ENCODE results near the gene MPHOSPH9.
A peak's percentile ranks its signal among the peaks of the same experiment; 100 is the strongest.

MPHOSPH9 gene, protein sequence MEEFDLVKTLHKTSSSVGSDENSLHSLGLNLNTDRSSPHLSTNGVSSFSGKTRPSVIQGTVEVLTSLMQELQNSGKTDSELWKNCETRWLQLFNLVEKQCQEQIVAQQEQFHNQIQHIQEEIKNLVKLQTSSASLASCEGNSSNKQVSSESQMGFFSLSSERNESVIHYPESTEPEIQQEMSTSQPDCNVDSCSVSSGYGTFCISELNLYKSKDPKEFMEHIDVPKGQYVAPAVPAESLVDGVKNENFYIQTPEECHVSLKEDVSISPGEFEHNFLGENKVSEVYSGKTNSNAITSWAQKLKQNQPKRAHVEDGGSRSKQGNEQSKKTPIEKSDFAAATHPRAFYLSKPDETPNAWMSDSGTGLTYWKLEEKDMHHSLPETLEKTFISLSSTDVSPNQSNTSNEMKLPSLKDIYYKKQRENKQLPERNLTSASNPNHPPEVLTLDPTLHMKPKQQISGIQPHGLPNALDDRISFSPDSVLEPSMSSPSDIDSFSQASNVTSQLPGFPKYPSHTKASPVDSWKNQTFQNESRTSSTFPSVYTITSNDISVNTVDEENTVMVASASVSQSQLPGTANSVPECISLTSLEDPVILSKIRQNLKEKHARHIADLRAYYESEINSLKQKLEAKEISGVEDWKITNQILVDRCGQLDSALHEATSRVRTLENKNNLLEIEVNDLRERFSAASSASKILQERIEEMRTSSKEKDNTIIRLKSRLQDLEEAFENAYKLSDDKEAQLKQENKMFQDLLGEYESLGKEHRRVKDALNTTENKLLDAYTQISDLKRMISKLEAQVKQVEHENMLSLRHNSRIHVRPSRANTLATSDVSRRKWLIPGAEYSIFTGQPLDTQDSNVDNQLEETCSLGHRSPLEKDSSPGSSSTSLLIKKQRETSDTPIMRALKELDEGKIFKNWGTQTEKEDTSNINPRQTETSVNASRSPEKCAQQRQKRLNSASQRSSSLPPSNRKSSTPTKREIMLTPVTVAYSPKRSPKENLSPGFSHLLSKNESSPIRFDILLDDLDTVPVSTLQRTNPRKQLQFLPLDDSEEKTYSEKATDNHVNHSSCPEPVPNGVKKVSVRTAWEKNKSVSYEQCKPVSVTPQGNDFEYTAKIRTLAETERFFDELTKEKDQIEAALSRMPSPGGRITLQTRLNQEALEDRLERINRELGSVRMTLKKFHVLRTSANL

DNA sequence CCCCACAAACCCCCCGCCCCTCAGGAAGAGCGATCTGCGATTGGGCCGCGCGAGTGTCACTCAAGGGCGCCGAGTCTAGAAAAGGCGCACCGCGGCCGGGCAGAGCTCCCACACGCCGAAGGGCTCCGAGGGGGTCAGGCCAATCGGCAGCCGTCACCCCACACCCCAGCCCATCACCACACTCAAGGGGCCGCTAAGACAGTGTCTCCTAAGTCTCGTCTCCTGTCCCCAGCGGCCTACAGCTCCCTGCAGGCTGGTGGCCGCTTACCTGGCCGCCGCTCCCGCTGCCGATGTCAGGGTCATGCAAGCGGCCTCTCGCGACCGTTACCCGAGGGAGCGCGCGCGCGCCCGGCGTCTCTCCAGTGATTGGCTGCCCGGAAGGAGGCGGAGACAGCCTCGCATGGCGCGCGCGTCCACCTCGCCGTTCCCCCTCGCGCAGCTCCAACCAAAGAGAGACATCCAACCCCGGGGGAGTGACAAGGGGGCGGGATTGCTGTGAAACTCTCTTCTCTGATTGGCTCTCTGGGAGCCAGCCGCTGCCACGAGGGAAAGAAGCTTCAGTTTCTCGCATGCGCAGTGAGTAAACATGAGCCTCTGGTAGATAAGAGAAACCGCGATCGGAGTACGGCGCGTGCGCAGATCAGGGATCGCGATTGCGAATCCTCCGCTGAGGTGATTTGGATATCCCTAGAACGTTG lies at the start of gene MPHOSPH9, which contains the start of gene MTRFR:
Gene MPHOSPH9, minus strand, starts transcription at position 335 of the 698 bp plus-strand sequence. CDS start 2,777 bp downstream, outside the sequence.
Gene MTRFR, plus strand, starts transcription at position 630 of the 698 bp plus-strand sequence. CDS start 20,239 bp downstream, outside the sequence.
- DNase-seq, result peak; percentile 100

DNA sequence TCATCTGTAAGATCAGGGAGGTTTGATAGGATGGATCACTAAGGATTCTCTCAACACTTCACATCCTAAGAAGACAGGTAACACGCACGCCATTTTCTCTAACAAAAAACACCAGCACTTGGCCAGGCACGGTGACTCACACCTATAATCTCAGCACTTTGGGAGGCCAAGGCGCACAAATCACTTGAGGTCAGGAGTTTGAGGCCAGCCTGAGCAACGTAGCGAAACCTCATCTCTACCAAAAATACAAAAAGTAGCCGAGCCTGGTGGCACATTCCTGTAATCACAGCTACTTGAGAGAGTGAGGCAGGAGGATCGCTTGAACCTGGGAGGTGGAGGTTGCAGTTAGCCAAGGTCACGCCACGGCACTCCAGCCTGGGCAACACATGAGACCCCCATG lies 49.2 kb upstream of the MPHOSPH9 start:
- DNase-seq, result no peak

DNA sequence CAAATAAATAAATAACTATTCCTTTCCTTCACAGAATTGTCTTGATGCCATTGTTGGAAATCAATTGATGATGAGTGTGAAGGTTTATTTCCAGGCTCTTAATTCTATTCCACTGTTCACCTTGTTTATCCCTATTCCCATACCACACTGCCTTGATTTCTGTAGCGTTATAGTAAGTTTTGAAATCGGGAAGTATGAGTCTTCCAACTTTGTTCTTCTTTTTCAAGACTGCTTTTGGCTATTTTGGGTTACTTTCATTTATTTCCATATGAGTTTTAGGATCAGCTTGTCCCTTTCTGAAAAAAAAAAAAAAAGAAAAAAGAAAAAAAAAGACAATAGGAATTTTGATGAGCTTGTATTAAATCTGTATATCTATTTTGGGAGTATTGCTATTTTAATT lies 48.0 kb upstream of the MPHOSPH9 start:
- no peak for DNase-seq

DNA sequence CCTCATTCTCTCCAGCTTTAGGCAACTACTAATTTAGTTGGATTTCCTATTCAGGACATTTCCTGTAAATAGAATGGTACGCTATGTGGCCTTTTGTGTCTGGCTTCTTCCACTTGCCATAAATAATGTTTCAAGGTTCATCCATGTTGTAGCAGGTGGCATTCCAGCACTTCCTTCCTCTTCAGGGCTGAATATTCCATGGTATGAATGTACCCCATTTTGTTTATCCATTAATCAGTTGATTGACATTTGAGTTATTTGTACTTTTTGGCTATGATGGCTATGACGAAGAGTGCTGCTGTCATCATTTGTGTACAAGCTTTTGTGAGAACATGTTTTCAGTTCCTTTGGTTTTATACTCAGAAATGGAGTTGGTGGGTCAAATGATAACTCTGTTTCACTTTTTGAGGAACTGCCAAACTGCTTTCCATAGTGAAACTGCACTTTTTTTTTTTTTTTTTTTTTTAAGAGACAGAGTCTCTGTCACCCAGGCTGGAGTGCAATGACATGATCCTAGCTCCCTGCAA lies 45.2 kb upstream of the MPHOSPH9 start:
- DNase-seq, result no peak

DNA sequence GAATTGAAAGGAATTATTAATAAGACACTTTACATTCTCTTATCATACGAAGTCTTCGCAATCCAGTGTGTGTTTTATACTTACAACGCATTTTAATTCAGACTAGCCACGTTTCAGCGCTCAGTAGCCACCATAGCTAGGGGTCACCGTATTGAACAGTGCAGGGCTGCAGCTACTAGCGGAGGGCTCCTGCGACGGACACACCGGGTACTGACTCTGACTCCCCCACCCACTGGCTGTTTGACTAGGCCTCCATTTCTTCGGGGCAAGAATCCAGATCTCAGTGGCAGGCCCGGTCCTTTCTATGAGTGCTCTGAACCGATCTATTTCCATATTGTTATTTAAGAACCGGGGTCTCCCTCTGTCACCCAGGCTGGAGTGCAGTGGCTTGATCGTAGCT lies 40.2 kb upstream of the MPHOSPH9 start:
- DNase-seq, result no peak

DNA sequence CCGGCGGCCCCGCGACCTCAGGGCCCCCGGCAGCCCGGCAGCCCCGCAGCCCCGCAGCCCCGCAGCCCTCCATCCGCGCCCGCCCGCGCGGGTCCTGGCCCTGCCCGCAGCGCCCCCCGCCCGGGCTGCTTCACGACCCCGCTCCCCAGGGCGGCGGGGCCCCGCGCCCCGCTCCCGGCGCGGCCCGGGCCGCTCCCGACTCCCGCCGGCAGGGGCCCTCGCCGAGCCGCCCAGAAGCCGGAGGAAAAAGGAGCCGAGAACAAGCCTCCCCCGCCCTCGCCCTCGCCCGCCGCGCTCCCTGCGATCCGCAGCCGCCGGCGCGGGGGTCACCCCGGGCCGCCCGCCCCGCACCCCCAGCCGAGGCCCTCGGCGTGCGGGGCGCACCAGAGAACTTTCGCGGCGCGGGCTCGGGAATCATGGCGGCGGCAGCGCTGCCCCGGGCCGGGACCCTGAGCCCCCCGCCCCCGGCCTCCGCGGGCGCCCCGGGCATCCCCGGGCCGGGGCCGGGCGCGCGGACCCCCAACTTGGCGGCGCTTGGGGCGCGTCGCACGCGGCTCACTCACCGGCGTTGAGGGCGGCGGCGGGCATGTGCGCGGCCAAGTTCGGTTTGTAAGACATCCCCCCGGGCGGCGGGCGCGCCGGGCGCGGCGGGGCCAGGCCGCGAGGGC lies 38.2 kb upstream of the MPHOSPH9 start:
- peak; percentile 80 for DNase-seq

DNA sequence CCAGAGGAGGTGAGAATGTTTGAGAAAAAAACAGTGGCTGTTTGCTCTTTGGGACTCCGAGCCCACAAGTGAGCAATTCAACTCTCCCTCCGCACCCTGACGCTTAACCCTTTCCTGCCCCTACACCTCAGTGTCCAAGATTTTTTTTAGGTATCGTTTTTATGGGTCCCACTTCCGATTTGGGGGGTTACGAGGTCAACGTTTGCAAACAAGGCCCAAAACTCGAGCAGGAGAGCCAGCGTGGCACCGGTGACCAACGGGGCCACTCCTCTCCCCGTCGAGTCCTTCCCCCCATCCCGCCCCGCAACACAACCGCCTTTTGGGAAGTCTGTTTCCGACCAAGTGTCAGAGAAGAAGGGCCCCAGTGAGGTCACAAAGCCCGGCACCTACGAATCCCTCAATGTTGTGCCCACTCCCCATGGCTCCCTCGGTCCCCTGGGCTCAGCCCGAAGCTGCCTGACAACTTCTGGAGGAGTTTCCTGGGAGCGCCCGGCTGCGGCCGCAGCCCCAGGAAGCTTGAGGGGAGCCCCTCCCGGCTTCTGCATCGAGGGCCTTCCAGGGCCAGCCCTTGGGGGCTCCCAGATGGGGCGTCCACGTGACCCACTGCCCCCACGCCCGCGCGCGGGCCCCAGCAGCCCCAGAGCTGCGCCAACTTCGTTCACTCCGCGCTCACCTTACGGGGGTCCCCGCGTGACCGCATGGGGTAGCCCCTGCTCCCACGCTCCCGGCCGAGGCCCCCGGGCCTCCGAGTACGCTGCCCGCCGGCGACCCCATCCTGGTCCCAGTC lies 37.5 kb upstream of the MPHOSPH9 start:
- DNase-seq, result peak; percentile 65

DNA sequence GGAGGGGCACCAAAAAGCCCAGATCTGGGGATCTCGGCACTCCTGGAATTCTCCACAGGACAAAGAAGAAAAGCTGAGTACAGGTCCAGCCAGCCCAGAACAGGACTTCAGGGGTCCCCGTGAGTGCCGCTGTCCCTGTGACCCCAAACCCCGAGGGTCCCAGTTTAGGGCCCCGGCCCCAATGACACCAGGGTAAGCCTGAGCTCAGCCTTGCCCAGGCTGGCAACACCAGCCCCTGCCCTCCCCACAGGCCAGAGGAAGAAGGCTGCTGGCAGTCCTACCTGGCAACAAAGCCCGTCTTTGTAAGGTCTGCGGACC lies 36.9 kb upstream of the MPHOSPH9 start:
- DNase-seq, result peak; percentile 53

DNA sequence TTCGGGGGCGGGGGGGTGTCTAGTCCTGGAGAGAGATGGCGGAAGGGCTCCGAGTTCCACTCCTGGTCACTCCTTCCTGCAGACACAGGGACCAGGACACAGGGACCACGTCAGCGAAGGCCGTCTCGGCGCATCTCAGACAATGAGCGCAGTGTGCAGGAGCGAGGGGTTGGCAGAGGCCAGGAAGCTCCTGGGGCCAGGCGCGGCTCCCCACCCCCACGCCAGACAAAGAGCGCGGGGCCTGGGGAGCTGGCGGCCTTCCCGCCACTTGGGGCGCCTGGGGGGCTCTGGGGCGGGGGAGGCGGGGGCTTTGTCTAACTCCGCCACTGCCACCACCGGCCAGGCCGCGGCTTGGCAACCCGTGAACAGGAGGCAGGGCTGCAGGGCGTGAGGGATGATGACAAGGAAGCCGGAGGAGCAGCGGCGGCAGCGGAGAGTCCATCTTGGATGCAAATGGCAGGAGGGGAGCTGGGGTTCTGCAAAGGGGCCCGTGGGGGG lies 36.5 kb upstream of the MPHOSPH9 start:
- peak; percentile 90 for DNase-seq

DNA sequence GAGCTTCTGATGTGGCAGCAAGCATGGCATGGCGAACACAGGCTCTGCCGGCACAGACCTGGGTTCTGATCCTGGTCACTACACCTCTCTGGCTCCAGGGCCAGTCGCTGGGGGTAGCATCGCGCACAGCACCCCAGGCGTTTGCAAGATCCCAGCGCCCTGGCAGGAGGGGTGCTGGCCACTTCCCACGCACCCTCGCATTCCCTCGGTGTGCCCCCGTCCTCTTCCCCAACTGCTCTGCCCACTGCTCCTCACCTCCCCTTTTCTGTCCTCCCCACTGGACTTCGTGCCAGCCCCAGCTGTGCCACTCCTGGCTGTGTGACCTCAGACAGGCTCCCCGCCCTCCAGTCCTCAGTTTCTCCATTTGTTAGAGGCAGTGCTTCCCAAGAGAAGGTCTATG lies 35.9 kb upstream of the MPHOSPH9 start:
- no peak for DNase-seq

DNA sequence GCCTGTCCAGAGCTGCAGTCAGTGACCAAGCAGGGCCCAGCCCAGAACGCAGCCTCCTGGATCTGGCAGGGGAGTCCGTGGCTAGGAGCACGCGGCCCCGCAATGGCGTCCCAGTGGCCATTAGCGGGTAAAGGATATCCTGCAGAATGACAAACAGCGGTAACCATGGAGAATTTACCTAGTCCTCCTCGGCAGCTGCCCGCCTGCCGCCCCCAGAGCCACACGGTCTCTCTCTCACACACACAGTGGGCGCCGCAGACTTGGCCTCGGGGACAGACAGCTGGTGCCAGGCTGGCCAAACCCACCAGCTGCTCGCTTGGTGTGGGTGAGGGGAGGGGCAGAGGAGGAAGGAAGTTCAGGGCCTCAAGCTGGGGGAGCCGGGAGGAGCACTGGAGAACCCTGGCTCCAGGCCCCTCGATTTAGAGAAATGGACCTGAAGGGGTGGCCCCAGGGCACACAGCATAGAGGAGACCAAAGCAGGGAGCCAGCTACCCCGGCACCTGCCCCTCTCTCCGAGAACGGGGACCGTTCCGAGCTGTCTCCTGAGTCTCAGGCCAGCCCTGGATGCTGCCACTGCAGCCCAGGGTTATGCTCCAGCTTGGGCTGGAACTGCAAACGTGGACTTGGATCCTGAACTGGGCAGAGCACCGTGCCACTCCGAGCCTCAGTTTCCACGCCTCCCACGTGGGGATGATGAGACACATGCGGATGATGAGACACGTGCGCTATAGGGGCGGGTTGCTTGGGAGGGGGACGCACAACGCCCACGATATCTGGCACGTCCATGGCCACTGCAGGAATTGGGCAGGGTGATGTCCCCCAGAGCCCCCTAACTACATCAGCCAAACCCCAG lies 35.3 kb upstream of the MPHOSPH9 start:
- peak; percentile 91 for DNase-seq

DNA sequence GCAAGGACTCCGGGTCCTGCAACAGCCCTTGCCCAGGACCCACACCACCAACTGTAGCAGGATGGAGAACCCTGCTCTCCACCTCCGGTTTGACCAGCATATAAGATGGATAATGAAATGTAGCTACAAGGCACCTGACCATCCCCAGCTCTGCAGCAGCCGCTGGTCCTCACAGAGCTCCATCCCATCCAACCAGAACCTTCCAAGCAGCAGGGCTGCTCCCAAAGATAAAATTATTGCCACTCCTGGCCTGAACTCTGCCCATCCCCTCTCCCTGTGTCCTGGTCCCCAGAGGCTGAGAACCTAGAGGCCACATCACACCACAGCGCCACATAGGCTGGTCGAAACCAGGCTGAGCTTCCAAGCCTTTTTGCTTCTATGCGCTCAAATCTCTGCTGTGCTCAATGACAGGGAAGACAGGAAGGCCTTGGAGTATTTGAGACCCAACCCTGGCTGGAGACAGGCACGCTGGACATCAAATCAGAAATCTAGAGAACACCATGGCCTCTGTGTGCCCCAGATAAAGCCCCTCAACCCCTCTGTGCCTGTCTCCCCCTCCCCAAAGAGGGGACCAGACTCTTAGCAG lies 34.5 kb upstream of the MPHOSPH9 start:
- no peak for DNase-seq

DNA sequence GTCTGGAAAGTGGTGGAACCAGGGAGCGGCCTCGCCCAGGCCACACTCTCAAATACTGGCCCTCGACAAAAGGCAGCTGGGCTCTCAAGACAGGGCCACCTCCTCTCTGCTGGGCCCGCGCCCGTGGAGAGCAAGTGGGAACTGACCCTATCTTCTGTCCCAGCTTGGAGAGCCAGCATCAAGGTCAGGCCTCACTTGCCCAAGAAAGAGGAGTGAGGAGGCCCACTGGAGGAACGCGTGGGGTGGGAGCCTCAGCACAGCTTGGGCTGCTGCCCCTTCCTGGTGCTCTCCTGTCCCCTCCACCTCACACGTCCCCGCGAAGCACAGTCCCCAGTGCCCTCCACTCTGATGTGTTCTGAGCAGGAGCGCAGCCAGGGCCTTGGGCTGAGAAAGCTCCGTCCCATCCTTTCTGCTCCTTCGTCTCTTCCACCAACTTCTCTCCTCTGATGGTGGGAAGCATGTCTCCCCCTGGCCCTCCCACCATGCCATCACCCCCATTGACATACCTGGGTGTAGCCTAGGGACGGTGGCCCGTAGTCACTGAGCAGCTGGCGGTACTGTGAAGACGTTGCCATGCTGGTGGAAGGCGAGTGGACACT lies 33.8 kb upstream of the MPHOSPH9 start:
- DNase-seq, result no peak

DNA sequence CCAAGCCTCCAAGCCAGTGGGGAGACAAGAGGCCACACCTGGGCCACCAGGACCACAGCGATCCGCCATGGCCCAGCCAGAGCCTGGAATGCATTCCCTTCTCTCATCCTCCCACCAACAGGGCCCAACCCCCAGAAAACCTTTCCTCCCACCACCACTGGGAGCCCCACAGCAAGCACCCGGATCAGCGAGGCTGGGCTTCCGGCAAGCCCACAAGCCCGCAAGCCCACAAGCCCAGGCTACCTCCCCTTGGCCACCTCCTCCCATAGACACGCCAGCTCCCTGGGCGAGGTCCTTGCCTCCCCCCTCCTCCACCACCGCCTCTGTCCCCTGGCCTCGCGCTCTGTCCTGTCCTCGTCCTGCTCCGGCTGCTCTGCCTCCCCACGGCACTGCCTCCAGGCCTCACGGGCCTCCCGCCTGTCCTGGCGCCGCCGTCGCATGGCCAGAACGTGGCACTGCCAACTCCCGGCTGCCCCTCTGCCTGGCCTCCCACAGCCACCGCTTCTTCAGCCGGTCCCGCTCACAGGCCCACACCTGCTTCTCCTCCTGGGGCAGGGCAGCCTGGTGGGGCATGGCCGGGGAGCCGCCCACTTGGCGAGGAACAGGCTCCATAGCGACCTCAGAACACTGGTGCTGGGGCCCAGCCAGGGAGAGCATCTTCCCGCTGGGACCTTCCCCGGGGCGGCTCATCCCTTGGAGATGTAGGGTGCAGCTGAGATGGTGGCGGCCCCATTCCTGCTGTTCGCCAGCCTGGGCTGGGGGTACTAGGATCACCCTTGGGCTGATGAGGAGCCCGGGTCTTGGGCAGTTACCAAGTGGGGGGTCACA lies 33.1 kb upstream of the MPHOSPH9 start:
- no peak for DNase-seq

DNA sequence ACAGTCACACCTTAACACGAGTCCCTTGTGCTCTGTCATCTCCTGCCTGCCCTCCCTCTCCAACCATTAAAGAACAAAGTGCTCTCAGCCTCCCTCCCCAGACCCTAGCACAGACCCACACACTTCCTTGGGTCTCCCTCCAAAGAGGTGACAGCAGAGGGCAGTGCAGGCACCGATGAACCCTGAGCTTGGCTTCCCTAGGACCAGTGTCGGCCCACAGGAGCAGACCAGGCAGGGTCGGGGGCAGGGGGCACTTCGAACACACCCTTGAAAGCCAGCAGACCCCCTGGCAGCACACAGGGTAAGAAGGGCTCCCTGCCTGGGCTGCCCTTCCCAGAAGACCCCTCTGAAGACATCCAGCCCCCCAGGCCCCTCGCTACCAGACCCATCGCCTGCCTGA lies 31.7 kb upstream of the MPHOSPH9 start:
- no peak for DNase-seq

DNA sequence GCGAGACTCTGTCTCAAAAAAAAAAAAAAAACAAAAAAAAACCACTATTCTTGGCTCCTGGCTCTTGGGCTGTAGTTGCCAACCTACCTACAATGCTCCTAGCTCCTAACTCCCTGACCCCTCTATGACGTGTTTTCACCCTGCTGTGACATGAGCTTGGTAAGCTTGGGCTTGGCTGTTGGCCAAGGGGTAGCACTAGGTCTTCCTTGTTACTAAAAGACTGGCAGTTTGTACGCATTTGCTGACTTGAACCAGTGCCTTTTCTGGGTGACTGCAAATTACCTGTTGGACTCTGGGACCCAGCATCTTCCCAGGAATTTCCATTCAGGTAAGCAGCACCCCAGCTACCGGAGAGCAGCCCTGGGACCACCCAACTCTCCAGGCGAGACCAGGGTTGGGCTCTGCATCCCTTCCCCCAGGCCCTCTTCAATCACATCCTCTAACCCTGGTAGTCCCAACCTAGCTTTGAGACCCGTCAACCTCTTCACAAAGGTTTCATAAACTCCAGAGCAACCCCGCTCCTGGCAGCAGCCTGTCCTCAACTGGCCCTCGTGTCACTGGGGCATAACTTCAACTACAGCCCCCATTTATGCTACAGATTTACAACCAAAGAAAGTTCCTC lies 30.4 kb upstream of the MPHOSPH9 start:
- no peak for DNase-seq

DNA sequence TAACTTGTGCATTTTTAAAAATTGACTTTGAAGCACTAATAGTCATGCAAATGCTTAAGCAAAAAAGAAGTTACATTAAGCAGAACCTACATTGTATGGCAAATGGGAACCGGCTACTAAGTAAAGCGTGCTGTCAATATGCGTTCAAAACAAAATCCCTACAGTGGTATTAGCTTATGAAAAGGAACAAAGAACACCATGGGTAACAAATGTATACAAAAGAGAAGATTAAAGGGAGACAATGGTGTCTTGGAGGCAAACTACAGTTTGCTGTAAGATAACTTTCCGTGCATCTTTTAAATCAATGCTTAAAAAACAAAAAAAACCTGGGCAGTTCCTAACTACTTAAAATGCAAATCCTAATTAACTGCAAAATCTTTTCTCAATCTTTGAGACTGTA lies 28.3 kb upstream of the MPHOSPH9 start:
- DNase-seq, result no peak

DNA sequence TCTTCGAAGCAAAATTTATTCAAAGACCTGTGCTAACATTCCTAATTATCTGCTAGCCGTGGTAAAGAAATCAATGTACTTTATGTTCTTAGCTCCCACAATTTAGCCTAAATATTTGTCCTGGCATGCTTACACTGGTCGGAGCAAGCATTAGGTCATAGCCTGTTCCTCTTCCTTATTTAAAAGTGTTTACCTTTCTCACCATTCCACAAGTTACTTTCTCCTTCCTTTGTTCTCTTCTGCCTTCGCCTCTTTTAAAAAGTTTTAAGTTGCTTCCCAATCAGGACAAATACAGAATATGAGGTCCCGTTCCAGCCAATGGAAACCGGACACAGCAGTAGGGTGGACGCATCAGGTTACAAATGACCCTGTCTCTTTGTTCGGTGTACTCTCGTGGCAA lies 27.1 kb upstream of the MPHOSPH9 start:
- no peak for DNase-seq
